ENCODE results near the gene COTL1.

COTL1 gene

DNA sequence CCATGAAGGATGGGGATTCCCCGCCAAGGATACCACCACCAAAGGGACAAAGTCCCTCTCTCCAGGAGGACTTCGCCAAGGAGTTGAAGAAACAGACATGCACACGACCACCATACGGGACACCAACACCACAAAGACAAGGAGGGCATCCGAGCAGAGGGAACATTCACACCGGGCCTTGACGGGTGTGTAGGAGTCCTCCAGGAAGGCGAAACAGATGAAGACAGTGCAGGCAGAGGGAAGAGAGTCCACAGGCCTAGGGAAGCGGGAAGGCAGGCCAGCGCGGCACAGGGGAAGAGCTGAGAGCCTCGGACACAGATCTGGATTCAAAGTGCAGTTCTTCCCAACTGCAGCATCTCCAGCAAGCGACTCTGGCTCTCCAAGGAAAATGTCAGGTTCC is 10.8 kb downstream of the COTL1 start:
- no peak for DNase-seq (ENCODE audit: low read depth)
- TF ChIP-seq, protein P1, sequence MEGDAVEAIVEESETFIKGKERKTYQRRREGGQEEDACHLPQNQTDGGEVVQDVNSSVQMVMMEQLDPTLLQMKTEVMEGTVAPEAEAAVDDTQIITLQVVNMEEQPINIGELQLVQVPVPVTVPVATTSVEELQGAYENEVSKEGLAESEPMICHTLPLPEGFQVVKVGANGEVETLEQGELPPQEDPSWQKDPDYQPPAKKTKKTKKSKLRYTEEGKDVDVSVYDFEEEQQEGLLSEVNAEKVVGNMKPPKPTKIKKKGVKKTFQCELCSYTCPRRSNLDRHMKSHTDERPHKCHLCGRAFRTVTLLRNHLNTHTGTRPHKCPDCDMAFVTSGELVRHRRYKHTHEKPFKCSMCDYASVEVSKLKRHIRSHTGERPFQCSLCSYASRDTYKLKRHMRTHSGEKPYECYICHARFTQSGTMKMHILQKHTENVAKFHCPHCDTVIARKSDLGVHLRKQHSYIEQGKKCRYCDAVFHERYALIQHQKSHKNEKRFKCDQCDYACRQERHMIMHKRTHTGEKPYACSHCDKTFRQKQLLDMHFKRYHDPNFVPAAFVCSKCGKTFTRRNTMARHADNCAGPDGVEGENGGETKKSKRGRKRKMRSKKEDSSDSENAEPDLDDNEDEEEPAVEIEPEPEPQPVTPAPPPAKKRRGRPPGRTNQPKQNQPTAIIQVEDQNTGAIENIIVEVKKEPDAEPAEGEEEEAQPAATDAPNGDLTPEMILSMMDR (conservative IDR thresholded peaks at IDR 0.05; ENCODE audit: low read length), result no peak
- H3K4me3 ChIP-seq (ENCODE audit: low read length), result no peak overlapping the region

DNA sequence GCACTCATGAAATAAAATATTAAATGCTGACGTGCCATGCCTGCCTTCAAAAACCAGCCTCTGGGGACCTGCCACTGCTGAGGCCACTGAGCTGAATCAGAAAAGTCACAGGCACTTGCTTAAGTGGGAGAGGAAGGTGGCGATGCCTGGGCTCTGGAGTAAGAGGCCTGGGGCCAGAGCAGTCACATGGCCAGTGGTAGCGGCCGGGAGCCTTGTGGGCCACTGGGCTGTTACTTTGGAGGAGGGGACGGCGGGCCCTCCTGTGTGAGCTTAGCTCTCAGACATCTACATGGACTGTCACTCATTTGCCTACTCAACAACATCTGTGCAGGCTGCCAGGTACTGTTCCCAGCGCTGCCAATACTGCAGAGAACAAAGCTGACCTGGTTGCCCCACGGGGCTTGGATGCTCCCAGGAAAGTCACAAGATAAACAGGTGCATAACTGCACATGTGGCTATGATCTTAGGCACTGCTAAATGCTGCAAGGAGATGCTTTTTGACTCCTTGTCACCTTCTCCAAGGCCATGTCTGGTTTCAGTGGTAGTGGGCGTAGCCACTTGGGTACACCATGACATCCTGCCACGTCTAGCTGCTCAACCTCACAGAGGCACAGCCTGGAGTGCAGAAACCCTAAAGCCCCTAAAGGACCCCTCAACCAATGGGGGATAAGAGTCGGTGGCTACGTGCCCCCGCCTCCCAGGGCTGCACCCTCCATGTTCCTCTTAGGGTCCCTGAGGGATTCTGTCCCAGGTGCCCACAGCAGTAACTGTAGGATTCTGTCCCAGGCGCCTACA is 11.6 kb downstream of the COTL1 start:
- H3K4me3 ChIP-seq (ENCODE audit: low read length), result no peak overlapping the region
- DNase-seq (ENCODE audit: low read depth), result no peak
- TF ChIP-seq, protein P1 (conservative IDR thresholded peaks at IDR 0.05; ENCODE audit: low read length), result no peak

DNA sequence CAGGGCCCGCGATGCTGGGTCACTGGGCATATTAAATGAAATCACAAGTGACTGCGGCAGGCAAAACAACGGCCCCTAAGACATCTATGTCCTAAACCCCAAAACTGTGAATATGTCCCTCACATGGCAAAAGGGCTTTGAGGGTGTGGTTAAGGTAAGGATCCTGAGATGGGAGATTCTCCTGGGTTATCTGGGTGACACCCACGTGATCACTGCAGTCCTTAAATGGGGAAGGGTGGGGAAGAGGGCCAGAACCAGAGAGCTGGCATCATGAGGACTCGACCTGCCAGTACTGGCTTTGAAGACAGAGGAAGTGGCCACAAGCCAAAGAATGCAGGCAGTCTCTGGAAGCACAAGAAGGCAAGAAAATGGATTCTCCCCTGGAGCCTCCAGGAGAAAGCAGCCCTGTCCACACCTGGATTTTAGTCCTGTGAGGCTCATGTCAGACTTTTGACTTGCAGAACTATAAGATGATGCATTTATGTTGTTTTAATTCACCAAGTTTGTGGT is 12.5 kb downstream of the COTL1 start:
- H3K4me3 ChIP-seq (ENCODE audit: low read length), result no peak overlapping the region
- TF ChIP-seq, protein P1 (conservative IDR thresholded peaks at IDR 0.05; ENCODE audit: low read length), result no peak
- no peak for DNase-seq (ENCODE audit: low read depth)

DNA sequence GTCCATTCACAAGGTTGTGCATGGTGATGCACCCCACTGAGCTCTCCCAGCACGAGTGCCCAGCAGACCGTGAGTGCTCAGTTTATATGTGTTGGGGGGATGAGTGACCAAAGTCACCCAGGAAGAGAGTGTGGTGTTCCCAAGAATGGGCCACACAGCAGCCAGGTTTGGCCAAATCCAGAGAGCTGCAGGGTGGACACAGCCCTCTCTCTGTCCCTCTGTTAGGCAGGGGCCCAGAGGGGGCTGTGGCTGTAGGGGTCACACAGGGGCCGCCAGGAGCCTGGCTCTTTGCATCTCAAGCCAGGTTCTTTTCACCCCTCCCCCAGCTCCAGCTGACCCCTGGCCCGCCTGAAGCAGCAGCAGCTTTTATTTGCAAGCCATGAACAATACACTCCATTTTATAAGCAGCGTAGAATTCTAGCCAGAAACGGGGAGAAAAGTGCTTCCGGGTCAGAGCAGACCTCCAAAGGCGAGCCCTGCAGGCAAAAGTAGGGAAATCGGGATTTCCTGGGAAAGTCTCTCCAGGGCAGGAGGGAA is 13.3 kb downstream of the COTL1 start:
- no peak for DNase-seq (ENCODE audit: low read depth)
- TF ChIP-seq, protein P1 (conservative IDR thresholded peaks at IDR 0.05; ENCODE audit: low read length), result no peak
- H3K4me3 ChIP-seq (ENCODE audit: low read length), result no peak overlapping the region

DNA sequence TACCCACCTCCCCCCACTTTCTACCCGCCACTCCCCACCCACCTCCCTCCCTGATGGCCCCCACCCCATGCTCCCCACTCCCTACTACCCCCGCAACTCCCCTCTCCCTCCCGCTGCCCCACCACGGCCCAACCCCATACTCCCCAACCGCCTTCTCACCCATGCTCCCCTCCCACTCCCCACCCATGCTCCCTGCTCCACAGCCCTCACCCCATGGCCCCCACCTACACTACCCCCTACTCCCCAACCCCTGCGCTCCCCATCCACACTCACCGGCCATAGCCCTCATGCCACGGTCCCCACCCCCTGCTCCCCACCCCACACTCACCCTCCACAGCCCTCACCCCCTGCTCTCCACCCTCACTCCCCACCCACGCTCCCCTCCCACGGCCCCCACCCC is 13.9 kb downstream of the COTL1 start:
- no peak for DNase-seq (ENCODE audit: low read depth)
- TF ChIP-seq, protein P1 (conservative IDR thresholded peaks at IDR 0.05; ENCODE audit: low read length), result no peak
- no peak overlapping the region for H3K4me3 ChIP-seq (ENCODE audit: low read length)

DNA sequence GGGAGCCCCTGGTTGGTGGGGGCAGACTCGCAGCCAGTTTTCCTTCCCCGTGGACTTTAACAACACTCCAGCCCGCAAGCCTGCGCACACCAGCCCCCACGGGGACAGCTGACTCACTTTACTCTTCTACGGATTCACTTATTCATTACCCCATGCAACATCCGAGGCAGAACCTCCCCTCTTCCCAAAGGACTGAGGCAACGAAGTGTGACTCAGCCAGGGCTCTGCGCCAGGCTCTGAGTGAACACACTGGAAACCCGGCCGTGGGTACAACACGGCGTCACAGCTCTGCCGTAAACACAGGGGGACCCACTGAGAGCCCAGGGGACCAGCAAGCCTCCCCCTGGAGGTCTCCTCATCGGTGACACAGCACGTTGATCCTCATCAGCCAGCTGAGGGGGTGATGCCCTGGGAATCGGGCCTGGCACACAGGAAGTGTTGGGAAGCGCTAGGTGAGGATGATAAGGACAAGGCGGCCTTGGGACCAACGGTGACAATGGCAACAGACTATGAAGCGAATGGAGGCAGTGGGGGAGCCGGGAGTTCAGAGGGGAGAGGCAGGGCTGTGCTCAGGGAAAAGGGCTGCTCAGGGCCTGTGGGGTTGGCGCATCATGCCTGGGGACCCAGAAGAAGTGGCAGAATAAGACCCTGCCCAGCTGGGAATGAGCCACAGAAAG is 14.6 kb downstream of the COTL1 start:
- peak overlapping the region; percentile 29 for H3K4me3 ChIP-seq (ENCODE audit: low read length)
- TF ChIP-seq, protein P1 (conservative IDR thresholded peaks at IDR 0.05; ENCODE audit: low read length), result no peak
- DNase-seq (ENCODE audit: low read depth), result peak; percentile 97

All from AG10803 (cell line).